ENCODE results near the gene MYD88. TPM values are rescaled to one million over a fixed set of nuclear protein-coding genes. Genes with fewer than 3 reads are reported as not detected.

MYD88 gene
- total RNA-seq, 1 experiment from 2014 or later = 17.7 TPM

- Histone ChIP-seq H3K36me3 (ENCODE audit: low read depth, low read length) (peaks cover 13% of the 10 kb centered on the region), H4K20me1 (ENCODE audit: low read length) (no peaks in the 10 kb centered on the region), H3K9me3 (ENCODE audit: low read length) (no peaks in the 10 kb centered on the region), H3K79me2 (ENCODE audit: low read length) (peaks cover 65% of the 10 kb centered on the region), H3K9ac (ENCODE audit: low read length) (peak overlapping the region; percentile 89), H3K27me3 (ENCODE audit: low read length) (no peaks in the 10 kb centered on the region), H3K9me2 (replicated peaks; ENCODE audit: low read length) (no peaks in the 10 kb centered on the region), H3K27ac (ENCODE audit: low read length) (peak overlapping the region; percentile 64), H3K4me1 (ENCODE audit: insufficient read depth, low read length) (peaks cover 75% of the 10 kb centered on the region), H3K4me2 (ENCODE audit: low read length) (peak overlapping the region; percentile 99), H3K4me3 (ENCODE audit: low read length) (peak overlapping the region; percentile 93), H3F3A (ENCODE audit: low read length, unreplicated experiment) (peaks cover 1% of the 10 kb centered on the region), H2AFZ (ENCODE audit: low read length) (peak overlapping the region; percentile 87)
- intact Hi-C loops (cut with micrococcal nuclease) = loop anchor here (1.0 to 10.0 kb wide), 5 partner anchors 28 to 1247 kb away; partner anchors contain the start of genes ACVR2B, OXSR1 and SLC25A38
- ChIA-PET POLR2A (ENCODE audit: unreplicated experiment) (interaction anchor here (0.5 to 1.4 kb wide), 2 partner anchors 28 to 96 kb away, joined by 3 to 17 read pairs; partner anchors contain the start of gene OXSR1), CTCF (interaction anchor here (0.6 to 1.1 kb wide), 2 partner anchors 27 to 209 kb away, joined by 4 to 7 read pairs; partner anchors contain the start of gene XYLB)
- DNase-seq = no peak
- peak; percentile 1; the same call in 1 of the 2 replicates for ATAC-seq
- BruUV-seq (replicated peaks) = TSS peak; percentile 84
- TF ChIP-seq EZH2phosphoT487 (IDR thresholded peaks at IDR 0.05; ENCODE audit: borderline replicate concordance, low read length) (no peak), EZH2 (IDR thresholded peaks at IDR 0.05; ENCODE audit: low read length, unreplicated experiment) (no peak), CTCF (conservative IDR thresholded peaks at IDR 0.05; ENCODE audit: low read depth, low read length) (no peak)
Observed at GRCh38 chr3:38137615-38138348, 679 bp upstream of the MYD88 start.

GRCh38 chr3:38139191-38139590, 730 bp downstream of the MYD88 start:
- POLR2A ChIA-PET (ENCODE audit: unreplicated experiment) = no interaction called here
- Histone ChIP-seq H3K79me2 (ENCODE audit: low read length) (peaks cover 58% of the 10 kb centered on the region), H3K27me3 (ENCODE audit: low read length) (no peaks in the 10 kb centered on the region), H3F3A (ENCODE audit: low read length, unreplicated experiment) (no peaks in the 10 kb centered on the region), H3K9me2 (replicated peaks; ENCODE audit: low read length) (no peaks in the 10 kb centered on the region), H3K9me3 (ENCODE audit: low read length) (no peaks in the 10 kb centered on the region), H3K4me3 (ENCODE audit: low read length) (peak overlapping the region; percentile 93), H3K27ac (ENCODE audit: low read length) (peak overlapping the region; percentile 64), H4K20me1 (ENCODE audit: low read length) (no peaks in the 10 kb centered on the region), H3K36me3 (ENCODE audit: low read depth, low read length) (peaks cover 8% of the 10 kb centered on the region; the same call in 1 of the 2 replicates), H3K4me1 (ENCODE audit: insufficient read depth, low read length) (peaks cover 61% of the 10 kb centered on the region), H3K4me2 (ENCODE audit: low read length) (peak overlapping the region; percentile 99), H3K9ac (ENCODE audit: low read length) (peak overlapping the region; percentile 89), H2AFZ (ENCODE audit: low read length) (peak overlapping the region; percentile 87)
- DNase-seq (no peak), ATAC-seq (peak; percentile 0; the same call in 1 of the 2 replicates)
- TF ChIP-seq CTCF (conservative IDR thresholded peaks at IDR 0.05; ENCODE audit: low read depth, low read length) (no peak), EZH2 (IDR thresholded peaks at IDR 0.05; ENCODE audit: low read length, unreplicated experiment) (no peak), EZH2phosphoT487 (IDR thresholded peaks at IDR 0.05; ENCODE audit: borderline replicate concordance, low read length) (no peak)
- intact Hi-C loops (cut with micrococcal nuclease) = loop anchor here (2.0 to 10.0 kb wide), 3 partner anchors 134 to 1246 kb away; partner anchors contain the start of genes ACVR2B and SLC25A38
- no TSS peak for BruUV-seq (replicated peaks)
- CTCF ChIA-PET = interaction anchor here (1.0 kb wide), 1 partner anchor 11 kb away, joined by 3 read pairs; no protein-coding TSS in a partner anchor

All from PC-3 (cell line).